HG03108 (cell line): ENCODE results near the gene INHA.

Experiments used
- ATAC-seq: cut with Tn5 transposase; IDR thresholded peaks from one replicate; pipeline ENCODE4 v1.9.1; 2021; ENCODE audit warnings: moderate library complexity; ENCODE audit not compliant: unreplicated experiment

INHA gene

GRCh38 chr2:219557791-219558785, 14.0 kb upstream of the INHA start:
- no peak for ATAC-seq

- ATAC-seq, result no peak
Observed at GRCh38 chr2:219559156-219559915, 12.8 kb upstream of the INHA start.

GRCh38 chr2:219560037-219560892, 11.8 kb upstream of the INHA start:
- no peak for ATAC-seq

GRCh38 chr2:219560893-219561178, 11.3 kb upstream of the INHA start:
- no peak for ATAC-seq

- ATAC-seq, result no peak
Observed at GRCh38 chr2:219561179-219562048, 10.7 kb upstream of the INHA start.

GRCh38 chr2:219562049-219563020, 9.8 kb upstream of the INHA start:
- no peak for ATAC-seq

GRCh38 chr2:219563271-219563928, 8.7 kb upstream of the INHA start:
- ATAC-seq, result no peak

- no peak for ATAC-seq
Observed at GRCh38 chr2:219565130-219566080, 6.7 kb upstream of the INHA start.

- no peak for ATAC-seq
Observed at GRCh38 chr2:219566640-219567039, 5.5 kb upstream of the INHA start.

GRCh38 chr2:219567131-219567530, 5.0 kb upstream of the INHA start:
- no peak for ATAC-seq

- ATAC-seq, result no peak
Observed at GRCh38 chr2:219567791-219568361, 4.2 kb upstream of the INHA start.

- no peak for ATAC-seq
Observed at GRCh38 chr2:219569041-219569440, 3.1 kb upstream of the INHA start.

- no peak for ATAC-seq
Observed at GRCh38 chr2:219569635-219570034, 2.5 kb upstream of the INHA start.

GRCh38 chr2:219570194-219570923, 1.8 kb upstream of the INHA start:
- ATAC-seq, result no peak

GRCh38 chr2:219570924-219571310, 1.2 kb upstream of the INHA start:
- ATAC-seq, result no peak
